BLaER1 treated with 17β-estradiol and CSF1 and Interleukin-3, amounts not matched to agents 10 nM and 100 nM (cell line): ENCODE results near the gene LCN2.

ENCODE experiments used
- H3K27ac ChIP-seq, 11 experiments: shearing (Covaris generic); formaldehyde crosslinking; 2 replicates each; pipeline ENCODE4 v1.8.1; 2022
- H3K27me3 ChIP-seq, 11 experiments: shearing (Covaris generic); formaldehyde crosslinking; 2 replicates each; pipeline ENCODE4 v1.8.1; 2022
- H3K36me3 ChIP-seq, 11 experiments: shearing (Covaris generic); formaldehyde crosslinking; 2 replicates each; pipeline ENCODE4 v1.8.1; 2022
- H3K4me1 ChIP-seq, 10 experiments: shearing (Covaris generic); formaldehyde crosslinking; 2 replicates each; pipeline ENCODE4 v1.8.1; 2022
- H3K4me2 ChIP-seq, 11 experiments: shearing (Covaris generic); formaldehyde crosslinking; 2 replicates each; pipeline ENCODE4 v1.8.1; 2022
- H3K4me3 ChIP-seq, 10 experiments: shearing (Covaris generic); formaldehyde crosslinking; 2 replicates each; pipeline ENCODE4 v1.8.1; 2022
- H3K9ac ChIP-seq, 11 experiments: shearing (Covaris generic); formaldehyde crosslinking; 2 replicates each; pipeline ENCODE4 v1.8.1; 2022
- H3K9me3 ChIP-seq, 11 experiments: shearing (Covaris generic); formaldehyde crosslinking; replicated peaks in 1 of 11; 2 replicates each; pipeline ENCODE4 v1.8.1; 2022
- H4K20me1 ChIP-seq, 11 experiments: shearing (Covaris generic); formaldehyde crosslinking; 2 replicates each; pipeline ENCODE4 v1.8.1; 2022
- Cebpa-rat ChIP-seq, 11 experiments: shearing (Covaris generic); IDR thresholded peaks; 2 replicates each; pipeline ENCODE4 v1.8.1; 2022

The LCN2 gene

DNA sequence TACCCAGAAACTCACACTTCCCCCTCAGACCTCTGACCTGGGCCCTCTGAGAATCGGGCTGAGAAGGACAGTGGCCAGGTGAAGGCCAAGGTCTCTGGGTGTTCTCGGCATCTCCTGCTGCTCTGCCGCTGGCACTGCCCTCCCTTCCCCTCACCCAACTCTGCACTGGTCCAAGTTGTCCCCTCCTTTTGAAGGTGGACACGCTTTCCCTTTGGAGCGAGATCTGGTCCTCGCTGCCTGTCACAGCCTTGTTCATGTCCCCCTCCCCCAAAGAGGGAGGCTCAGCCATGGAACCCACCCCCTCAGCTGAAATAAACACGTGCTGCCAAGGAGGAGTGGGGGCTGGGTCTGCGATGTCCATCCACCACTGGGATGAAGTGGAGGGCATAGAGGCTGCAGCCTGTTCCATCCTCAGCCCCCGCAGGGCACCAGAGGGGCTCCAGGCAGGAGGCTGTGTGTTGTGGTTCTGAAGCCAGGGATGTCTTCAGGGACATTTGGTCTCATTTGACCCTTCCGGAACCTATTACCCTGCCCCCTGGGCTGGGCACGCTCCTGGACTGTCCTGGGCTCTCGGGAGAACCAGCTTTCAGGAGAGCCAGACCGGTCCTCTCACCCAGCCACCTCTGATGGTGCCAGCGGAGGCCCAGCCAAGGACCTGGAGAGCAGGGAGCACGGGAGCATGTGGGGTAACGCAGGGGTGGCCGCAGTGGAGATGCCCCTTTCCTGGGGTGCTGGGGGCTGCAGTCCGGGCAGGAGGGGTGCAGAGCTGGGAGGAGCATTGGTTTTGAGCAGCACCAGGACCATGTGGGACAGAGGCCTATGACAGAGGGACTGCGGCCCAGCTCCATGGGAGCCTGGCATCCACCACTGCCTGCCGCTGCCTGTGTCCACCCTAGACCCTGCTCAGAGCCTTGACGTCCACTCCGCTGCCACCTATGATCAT is 4.7 kb upstream of the LCN2 start:
- no peak overlapping the region for H3K4me3 ChIP-seq
- H4K20me1 ChIP-seq: no peaks in the 10 kb centered on the region
- no peaks in the 10 kb centered on the region for H3K9me3 ChIP-seq
- H3K4me2 ChIP-seq: peak overlapping the region in 3 of 11 experiments; percentile 6 to 67 (median 13); a peak in 1 of 22 replicates
- no peak for TF ChIP-seq Cebpa-rat (IDR thresholded peaks at IDR 0.05)
- H3K9ac ChIP-seq: no peak overlapping the region
- no peaks in the 10 kb centered on the region for H3K36me3 ChIP-seq
- H3K27ac ChIP-seq: no peak overlapping the region
- H3K27me3 ChIP-seq: no peaks in the 10 kb centered on the region
- peaks cover 7 to 28% (median 19%) of the 10 kb centered on the region in 10 experiments; a peak in 18 of 20 replicates for H3K4me1 ChIP-seq

DNA sequence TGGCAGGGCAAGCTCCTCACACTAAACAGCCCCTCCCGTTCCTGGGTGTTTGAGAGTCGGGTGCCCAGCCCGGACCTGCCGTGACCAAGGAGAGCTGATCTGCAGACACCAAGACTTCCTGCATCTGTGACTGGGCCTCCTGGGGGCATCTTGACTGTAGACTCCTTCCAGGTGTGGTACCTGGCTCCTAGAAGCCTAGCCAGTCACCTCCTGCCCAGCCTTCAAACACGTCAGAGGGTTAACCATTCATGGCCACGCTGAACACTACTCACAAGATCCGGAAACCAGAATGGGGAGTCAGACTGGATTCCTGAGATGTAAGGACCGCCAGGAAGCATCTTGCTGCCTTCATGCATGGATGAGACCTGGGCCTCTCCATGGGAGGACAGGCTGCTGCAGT is 3.7 kb upstream of the LCN2 start:
- no peak overlapping the region for H3K27ac ChIP-seq
- H3K4me2 ChIP-seq: peak overlapping the region in 9 of 11 experiments; percentile 36 to 79 (median 61); a peak in 17 of 22 replicates
- no peaks in the 10 kb centered on the region for H3K27me3 ChIP-seq
- H3K9me3 ChIP-seq: no peaks in the 10 kb centered on the region
- TF ChIP-seq Cebpa-rat (IDR thresholded peaks at IDR 0.05): no peak
- H4K20me1 ChIP-seq: no peaks in the 10 kb centered on the region
- H3K9ac ChIP-seq: peak overlapping the region in 1 of 11 experiments; percentile 24; a peak in 2 of 22 replicates
- no peak overlapping the region for H3K4me3 ChIP-seq
- no peaks in the 10 kb centered on the region for H3K36me3 ChIP-seq
- peaks cover 7 to 28% (median 19%) of the 10 kb centered on the region in 10 experiments; a peak in 18 of 20 replicates for H3K4me1 ChIP-seq

DNA sequence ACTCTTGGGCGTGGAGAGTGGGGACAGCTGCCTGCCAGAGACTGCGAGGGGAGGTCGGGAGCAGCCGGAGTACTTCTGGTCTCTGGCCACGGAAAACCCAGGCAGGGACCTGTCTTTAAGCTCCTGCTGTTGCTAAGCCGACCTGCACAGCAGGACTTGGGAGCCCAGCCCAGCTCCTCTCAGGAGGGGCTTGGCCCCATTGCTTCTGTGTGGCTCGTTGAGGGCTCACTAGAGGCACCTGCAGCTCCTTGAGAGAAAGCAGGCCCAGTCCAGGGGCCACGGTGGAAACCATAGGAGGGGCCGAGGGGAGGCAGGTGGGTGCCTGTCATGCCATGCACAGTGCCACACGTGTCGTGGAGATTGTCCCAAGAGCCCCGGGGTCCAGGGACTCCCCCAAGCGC is 3.3 kb upstream of the LCN2 start:
- no peaks in the 10 kb centered on the region for H3K36me3 ChIP-seq
- no peaks in the 10 kb centered on the region for H3K9me3 ChIP-seq
- no peaks in the 10 kb centered on the region for H4K20me1 ChIP-seq
- peaks cover 7 to 28% (median 19%) of the 10 kb centered on the region in 10 experiments; a peak in 18 of 20 replicates for H3K4me1 ChIP-seq
- H3K9ac ChIP-seq: peak overlapping the region in 1 of 11 experiments; percentile 24; a peak in 2 of 22 replicates
- H3K4me2 ChIP-seq: peak overlapping the region in 9 of 11 experiments; percentile 36 to 79 (median 61); a peak in 17 of 22 replicates
- no peaks in the 10 kb centered on the region for H3K27me3 ChIP-seq
- H3K27ac ChIP-seq: no peak overlapping the region
- no peak for TF ChIP-seq Cebpa-rat (IDR thresholded peaks at IDR 0.05)
- no peak overlapping the region for H3K4me3 ChIP-seq

DNA sequence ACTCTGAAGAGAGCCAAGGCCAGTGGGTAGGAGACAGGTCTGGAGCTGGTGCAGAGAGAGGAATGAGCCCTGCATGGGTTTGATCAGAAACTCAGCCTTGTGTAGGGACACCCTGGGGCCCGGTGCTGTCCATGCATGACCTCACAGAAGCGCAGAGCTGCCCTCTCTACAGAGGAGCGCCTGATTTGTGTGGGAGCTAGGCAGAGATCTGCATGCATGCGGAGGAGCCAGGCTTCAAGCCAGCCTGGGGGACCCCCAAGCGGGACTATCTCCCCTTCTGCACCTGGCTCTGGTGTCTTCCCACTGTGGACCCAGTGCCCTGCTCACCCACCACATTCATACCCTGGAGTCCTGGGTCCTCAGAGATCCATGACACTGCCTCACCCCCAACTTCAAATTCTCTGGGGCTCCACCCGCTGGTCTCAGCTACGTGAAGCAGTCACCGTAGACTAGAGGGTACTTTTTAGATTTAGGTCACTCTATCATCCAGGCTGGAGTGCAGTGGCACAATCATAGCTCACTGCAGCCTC is 2.6 kb upstream of the LCN2 start:
- Histone ChIP-seq H3K9me3 (no peaks in the 10 kb centered on the region), H3K9ac (no peak overlapping the region), H3K4me2 (peak overlapping the region in 6 of 11 experiments; percentile 34 to 79 (median 65); a peak in 10 of 22 replicates), H3K27me3 (no peaks in the 10 kb centered on the region), H3K4me3 (no peak overlapping the region), H3K4me1 (peaks cover 7 to 28% (median 19%) of the 10 kb centered on the region in 10 experiments; a peak in 18 of 20 replicates), H4K20me1 (no peaks in the 10 kb centered on the region), H3K36me3 (no peaks in the 10 kb centered on the region), H3K27ac (no peak overlapping the region)
- no peak for TF ChIP-seq Cebpa-rat (IDR thresholded peaks at IDR 0.05)

DNA sequence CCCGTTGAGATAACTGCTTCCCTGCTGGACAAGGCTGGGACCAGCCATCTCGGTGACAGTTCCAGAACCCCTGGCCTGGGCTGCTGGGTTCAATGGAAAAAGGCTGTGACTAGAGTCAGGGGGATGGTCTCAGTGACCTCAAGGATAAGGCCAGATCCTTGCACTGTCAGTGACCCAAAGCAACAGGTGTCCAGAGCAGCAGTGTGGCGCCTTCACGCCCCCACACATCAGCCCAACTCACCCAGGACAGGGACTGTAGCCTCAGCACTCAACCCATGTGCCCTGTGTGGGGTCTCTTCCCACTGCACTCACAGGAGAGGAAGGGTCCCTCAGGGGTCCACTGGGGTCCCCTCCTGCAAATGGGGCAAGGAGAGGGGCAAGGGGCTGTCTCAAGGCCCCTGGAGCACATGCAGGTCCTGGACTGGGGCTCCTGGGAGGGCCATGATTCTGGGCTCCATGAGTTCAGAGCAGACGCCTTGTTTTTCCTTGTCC is 698 bp upstream of the LCN2 start:
- no peak overlapping the region for H3K4me3 ChIP-seq
- H3K9ac ChIP-seq: no peak overlapping the region
- no peaks in the 10 kb centered on the region for H3K9me3 ChIP-seq
- peaks cover 6 to 20% (median 13%) of the 10 kb centered on the region in 10 experiments; a peak in 18 of 20 replicates for H3K4me1 ChIP-seq
- no peaks in the 10 kb centered on the region for H3K36me3 ChIP-seq
- H3K27me3 ChIP-seq: no peaks in the 10 kb centered on the region
- no peaks in the 10 kb centered on the region for H4K20me1 ChIP-seq
- no peak for TF ChIP-seq Cebpa-rat (IDR thresholded peaks at IDR 0.05)
- H3K27ac ChIP-seq: no peak overlapping the region
- no peak overlapping the region for H3K4me2 ChIP-seq

DNA sequence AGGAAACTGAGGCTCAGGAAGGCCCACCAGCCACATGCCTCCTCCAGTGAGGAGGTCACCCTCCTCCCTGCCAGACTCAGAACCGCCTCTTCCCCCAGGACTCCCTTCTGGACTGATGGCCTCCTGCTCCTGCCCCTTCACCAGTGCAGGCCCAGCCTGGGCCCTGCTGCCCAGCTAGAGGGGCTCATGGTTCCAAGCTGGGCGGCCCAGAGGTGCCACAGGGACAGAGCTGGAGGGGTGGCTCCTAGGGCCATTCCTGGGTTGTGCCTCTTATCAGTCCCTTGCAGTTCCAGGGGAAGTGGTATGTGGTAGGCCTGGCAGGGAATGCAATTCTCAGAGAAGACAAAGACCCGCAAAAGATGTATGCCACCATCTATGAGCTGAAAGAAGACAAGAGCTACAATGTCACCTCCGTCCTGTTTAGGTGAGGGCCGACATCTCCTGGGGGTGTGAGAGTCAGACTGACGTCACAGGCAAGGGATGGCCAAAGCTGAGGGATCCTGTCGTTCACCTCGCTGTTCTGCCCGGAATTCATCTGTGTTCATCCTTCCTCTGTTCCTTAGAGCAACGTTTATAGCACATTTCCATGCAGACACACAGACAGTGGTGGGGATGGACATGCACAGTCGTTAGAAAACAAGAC is 819 bp downstream of the LCN2 start:
- no peak overlapping the region for H3K4me3 ChIP-seq
- H4K20me1 ChIP-seq: no peaks in the 10 kb centered on the region
- no peaks in the 10 kb centered on the region for H3K36me3 ChIP-seq
- no peak for TF ChIP-seq Cebpa-rat (IDR thresholded peaks at IDR 0.05)
- no peaks in the 10 kb centered on the region for H3K27me3 ChIP-seq
- no peak overlapping the region for H3K27ac ChIP-seq
- H3K4me1 ChIP-seq: peaks cover 0 to 20% (median 11%) of the 10 kb centered on the region in 10 experiments; a peak in 14 of 20 replicates
- no peak overlapping the region for H3K4me2 ChIP-seq
- H3K9ac ChIP-seq: no peak overlapping the region
- H3K9me3 ChIP-seq: no peaks in the 10 kb centered on the region

DNA sequence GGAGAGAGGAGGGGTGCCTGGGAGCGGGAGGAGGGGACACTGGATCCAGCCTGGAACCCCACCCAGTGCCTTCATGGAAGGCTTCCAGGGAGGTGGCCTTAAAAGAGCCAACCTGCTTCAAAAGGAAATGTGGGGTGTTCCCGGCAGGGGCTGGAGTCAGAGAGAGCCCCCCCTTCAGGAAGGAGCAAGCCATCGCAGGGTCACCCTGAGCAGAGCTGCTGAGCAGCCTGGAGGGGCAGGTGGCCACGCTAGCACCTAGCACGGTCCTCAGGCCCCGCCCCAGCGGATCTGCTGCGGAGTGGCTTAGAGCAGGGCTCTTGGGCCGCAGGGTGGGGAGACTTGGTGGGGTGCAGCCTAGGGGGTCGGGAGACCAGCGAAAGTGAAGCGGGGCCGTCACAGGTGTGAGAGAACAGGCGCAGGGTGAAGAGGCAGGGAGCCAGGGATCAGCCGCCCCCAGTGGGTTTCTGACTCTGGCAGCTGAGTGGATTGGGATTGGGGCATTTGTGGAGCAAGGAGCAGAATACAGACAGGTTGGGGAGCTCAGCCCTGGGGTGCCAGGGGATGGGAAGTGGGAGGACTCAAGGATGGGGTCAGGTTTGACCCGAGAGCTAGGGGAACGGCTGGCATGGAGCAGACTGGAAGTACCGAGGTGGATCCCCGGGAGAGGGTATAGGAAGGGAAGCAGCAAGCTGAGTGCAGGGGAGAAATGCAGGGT is 1.5 kb downstream of the LCN2 start:
- H3K27me3 ChIP-seq: no peaks in the 10 kb centered on the region
- no peaks in the 10 kb centered on the region for H3K36me3 ChIP-seq
- H3K4me1 ChIP-seq: peaks cover 0 to 15% (median 7%) of the 10 kb centered on the region in 10 experiments; a peak in 14 of 20 replicates
- no peak overlapping the region for H3K9ac ChIP-seq
- no peaks in the 10 kb centered on the region for H4K20me1 ChIP-seq
- no peak overlapping the region for H3K4me2 ChIP-seq
- no peak overlapping the region for H3K4me3 ChIP-seq
- H3K9me3 ChIP-seq: no peaks in the 10 kb centered on the region
- no peak for TF ChIP-seq Cebpa-rat (IDR thresholded peaks at IDR 0.05)
- H3K27ac ChIP-seq: no peak overlapping the region

DNA sequence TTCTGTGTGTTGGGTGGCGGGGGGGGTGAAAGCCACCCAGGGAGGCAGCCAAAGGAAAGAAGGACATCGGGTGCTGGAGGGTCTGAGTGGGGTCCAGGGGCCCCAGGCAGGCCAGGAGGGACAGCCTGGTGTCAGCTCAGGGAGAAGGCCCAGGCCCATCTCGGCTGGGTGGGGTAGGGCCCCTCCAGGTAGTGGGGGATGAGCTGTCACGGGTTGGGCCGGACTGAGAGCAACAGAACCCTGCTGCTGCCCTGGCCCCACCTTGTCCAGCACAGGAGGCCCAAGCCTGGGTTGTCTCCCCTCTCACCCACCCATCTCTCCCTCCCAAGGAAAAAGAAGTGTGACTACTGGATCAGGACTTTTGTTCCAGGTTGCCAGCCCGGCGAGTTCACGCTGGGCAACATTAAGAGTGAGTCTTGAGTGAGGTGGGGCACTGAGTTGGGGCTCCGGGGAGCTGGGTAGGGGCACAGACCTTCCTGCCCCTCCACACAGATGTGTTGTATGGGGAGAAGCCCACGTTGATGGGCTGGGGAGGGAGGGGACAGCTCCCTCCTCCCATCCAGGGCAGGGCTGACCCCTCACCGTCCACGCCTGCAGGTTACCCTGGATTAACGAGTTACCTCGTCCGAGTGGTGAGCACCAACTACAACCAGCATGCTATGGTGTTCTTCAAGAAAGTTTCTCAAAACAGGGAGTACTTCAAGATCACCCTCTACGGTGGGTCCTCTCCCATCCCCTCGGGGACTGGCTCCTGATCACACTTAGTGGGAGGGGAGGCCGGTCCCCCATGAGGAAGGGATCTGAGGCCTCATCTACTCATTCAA is 2.3 kb downstream of the LCN2 start:
- no peaks in the 10 kb centered on the region for H4K20me1 ChIP-seq
- H3K4me2 ChIP-seq: no peak overlapping the region
- no peaks in the 10 kb centered on the region for H3K36me3 ChIP-seq
- no peak overlapping the region for H3K9ac ChIP-seq
- H3K4me1 ChIP-seq: peaks cover 0 to 8% (median 0%) of the 10 kb centered on the region in 10 experiments; a peak in 4 of 20 replicates
- no peak for TF ChIP-seq Cebpa-rat (IDR thresholded peaks at IDR 0.05)
- H3K9me3 ChIP-seq: no peaks in the 10 kb centered on the region
- H3K27me3 ChIP-seq: no peaks in the 10 kb centered on the region
- no peak overlapping the region for H3K4me3 ChIP-seq
- H3K27ac ChIP-seq: no peak overlapping the region
